Left colon (tissue), 2 donors: ENCODE results near the gene MCC. TPM values are rescaled to one million over a fixed set of nuclear protein-coding genes. Genes with fewer than 3 reads are reported as not detected.

Source experiments
- ATAC-seq: fragments of 200-7000 bp; cut with Tn5 transposase; one replicate; pipeline ENCODE4 v1.9.1; 2020; ENCODE audit warnings: mild to moderate bottlenecking, moderate library complexity
- DNase-seq, 2 donors: peaks; one replicate each; pipeline ENCODE4 v3.0.0-alpha.2; 2020
- intact Hi-C, 2 donors: fragments of 100-400 bp; cut with DNase I in 1 of 2; cut with micrococcal nuclease in 1 of 2; formaldehyde crosslinking; loops; one replicate each; pipeline versions ENCODE4 v1.11.2 to v1.14.0; 2022; cut with DNase I, micrococcal nuclease
- total RNA-seq, 2 donors: library from RNA; stranded (reverse); fragmentation: NEBNext Ultra II Directional; extraction: Animal tissue kit (Norgen Biotek cat#: 25700); gene quantifications; one replicate each; pipeline ENCODE4 v1.2.1, GENCODE V29; 2021
- donor health status: DM: no; HTN: no; CAD: no.
- donor health status: DM: yes; HTN: yes; CAD: no.

MCC gene
- total RNA-seq, 2 donors from 2014 or later, result 1.9 to 4.3 TPM

DNA sequence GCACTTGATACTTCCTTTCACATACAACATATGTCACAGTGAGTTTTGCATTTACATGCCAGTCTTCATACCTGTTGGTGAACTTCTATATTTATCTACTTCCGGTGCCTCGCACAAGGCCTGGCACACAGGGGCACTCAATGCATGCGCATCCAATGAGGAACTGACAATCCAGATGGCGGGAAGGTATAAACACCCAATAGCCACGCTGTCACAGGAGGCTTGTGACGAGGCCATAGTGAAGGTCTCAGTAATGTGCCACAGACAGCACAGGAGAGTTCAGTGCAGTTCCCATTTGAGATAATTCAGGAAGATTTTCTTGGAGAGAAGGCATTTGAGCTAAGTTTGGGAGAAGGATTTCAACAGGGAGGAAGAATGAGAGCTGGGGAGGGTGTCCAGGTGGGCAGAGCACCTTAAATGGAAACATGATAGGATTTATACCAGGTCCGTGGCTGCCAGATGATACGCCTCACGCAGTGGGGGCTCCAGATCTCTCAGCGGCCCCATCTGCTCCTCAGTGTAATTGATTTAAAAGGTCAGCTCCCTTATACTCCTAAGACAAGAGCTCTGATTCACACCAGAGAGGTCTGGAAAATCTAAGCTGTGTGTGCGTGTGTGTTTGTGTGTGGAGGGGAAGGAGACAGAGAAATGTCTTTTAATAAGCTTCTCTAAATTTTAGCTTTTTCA is 305.5 kb downstream of the MCC start:
- intact Hi-C loops, result no loop called here
- no peak for ATAC-seq
- no peak for DNase-seq

DNA sequence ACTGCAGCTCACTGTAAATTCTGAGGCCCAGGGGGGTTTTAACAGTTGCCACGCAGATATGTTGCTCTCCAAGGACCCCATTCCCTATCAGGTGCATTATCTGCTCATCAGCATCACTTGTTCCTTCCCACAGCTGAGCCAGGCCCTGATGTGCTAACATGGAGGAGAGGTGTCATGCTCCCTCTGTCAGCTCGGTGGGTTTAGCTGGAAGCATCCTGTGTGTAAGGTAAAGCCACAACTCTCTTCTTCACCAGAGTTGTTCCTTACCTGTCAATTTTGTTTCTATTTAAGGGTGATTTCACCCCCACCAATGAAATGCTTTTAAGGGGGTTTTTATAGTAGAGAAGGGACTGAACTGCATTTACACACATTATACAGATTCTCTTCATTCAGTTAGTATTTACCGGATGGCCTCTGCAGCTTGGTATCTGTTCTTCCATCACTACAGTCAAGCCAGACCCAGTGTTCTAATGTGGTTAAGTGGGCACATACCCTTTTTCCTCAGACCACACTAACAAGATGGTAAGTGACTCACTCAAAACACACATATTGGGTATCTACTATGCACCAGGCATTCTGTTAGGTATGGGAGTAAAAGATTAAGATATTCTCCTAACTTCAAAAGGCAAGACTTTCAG is 306.3 kb downstream of the MCC start:
- DNase-seq, result no peak
- intact Hi-C loops, result no loop called here
- ATAC-seq, result no peak

DNA sequence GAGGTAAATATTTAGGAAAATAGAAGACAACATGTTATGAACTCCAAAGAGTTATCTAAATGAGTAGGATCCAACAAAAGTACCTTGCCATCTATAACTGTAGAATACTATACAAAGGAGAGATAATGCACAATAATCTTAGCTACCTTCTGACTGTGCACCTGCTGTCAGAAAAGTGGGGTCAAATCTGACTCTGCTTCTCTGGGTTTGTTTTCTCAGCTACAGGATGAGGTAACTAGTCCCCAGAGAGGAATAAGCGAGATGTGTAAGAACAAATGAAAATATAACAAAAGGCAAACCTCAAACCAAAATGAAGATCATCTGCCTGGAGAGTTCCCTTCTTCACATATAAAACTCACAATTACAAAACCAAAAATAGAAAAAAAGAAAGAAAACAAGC is 306.8 kb downstream of the MCC start:
- DNase-seq, result no peak
- ATAC-seq, result no peak
- intact Hi-C loops, result no loop called here

DNA sequence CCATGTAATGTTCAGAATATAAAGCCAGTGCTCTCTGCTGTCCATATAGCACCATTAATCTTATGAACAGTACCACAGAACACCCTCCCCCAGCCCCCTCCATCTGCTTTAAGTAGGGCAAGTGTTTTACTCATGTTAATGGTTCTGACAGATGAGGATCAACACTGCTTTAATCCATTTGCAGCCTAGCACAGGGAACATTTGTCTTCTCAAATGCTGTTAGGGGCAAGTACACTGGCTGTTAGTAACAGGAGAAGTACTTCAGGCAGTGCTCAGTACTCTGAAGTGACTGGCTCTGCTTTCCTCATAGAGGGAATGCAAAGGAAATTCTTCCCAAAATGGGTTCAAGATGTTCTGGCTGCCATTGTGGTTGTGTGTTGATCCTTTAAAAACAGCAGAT is 309.1 kb downstream of the MCC start:
- no peak for DNase-seq
- intact Hi-C loops, result no loop called here
- ATAC-seq, result no peak

DNA sequence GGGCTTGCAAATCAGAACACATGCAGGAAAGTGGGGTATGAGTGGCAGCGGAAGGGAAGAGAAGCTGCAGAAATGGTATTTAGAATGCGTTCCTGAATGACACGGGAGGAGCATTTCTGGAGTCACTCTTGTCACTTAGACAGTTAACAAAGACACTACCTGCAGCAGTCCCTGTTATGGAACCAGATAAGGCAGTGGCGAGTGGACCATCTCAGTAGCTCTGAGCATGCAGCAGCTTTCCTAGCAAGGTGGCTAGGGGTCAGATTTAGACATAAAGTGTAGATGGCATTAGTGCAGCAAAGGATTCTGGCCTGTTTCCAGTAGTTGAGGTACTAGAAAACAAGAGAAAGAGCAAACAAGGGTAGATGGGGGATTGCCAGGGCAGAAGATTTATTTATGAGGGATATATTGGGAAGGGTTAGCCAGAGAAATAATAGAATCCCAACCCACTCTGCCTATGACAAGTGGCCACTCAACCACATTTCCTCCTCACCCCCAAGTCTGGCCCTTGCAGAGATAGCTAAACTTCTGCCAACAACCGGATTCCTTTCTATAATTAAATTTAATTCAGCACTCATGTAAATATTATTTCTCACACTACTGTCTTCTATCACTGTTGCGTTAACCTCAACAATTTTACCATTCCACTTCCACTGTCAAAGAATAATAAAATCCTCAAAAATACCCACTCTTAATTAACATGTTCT is 310.0 kb downstream of the MCC start:
- DNase-seq (no peak), ATAC-seq (no peak)
- intact Hi-C loops, result no loop called here

DNA sequence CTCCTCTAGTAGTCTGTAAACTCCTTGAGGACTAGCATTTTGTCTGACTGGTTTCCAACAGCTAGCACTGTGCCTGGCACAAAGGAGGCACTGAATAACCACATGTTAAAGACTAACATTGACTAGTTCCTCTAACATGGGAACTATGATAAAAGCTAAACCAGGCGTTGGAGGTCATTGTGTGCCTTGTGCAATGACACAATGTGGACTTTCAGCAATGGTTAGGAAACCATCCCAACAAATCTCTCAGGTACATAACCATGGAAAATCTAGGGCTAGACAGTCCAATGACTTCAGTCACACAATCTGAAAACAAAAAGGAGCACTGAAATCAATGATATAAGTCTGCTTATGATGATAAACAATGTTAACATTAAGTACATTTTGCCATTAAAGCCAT is 311.0 kb downstream of the MCC start:
- intact Hi-C loops, result no loop called here
- ATAC-seq (no peak), DNase-seq (no peak)

DNA sequence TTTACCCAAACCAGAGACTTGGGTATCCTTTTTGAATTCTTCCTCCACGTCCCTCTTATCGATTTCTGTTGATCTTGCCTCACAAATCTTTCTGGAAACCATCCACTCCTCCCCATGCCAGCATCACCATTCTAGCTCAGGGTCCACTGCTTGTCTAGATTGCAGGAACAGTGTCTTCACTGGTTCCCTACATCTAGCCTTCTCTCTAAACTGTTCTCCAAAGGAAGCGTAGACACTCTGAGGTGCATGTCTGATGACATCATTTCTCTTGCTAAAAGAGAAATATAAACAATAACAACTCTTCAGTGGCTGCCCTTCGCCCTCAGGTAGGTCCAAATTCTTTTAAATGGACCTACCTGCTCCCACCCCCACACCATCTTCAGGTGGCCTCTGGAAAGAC is 311.5 kb downstream of the MCC start:
- intact Hi-C loops, result no loop called here
- DNase-seq (no peak), ATAC-seq (no peak)

DNA sequence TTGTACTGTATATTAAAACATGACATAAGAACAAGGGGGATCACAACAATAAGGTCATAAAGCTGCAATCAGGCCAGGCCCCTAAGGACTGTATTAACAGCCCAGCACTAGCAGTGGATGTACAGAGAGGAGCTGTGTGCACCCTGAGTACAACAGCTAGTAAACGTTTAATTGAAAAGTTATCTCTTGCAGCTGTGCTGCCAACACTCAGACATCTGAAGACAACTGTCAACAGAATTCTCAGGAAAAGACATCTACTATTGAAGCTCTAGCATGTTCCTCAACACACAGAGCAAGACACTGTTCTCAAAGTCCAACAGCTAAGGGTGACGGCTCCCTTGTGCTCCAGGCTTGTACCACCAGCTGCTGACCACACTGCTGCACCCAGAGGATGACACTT is 312.1 kb downstream of the MCC start:
- no peak for DNase-seq
- no peak for ATAC-seq
- intact Hi-C loops, result no loop called here

DNA sequence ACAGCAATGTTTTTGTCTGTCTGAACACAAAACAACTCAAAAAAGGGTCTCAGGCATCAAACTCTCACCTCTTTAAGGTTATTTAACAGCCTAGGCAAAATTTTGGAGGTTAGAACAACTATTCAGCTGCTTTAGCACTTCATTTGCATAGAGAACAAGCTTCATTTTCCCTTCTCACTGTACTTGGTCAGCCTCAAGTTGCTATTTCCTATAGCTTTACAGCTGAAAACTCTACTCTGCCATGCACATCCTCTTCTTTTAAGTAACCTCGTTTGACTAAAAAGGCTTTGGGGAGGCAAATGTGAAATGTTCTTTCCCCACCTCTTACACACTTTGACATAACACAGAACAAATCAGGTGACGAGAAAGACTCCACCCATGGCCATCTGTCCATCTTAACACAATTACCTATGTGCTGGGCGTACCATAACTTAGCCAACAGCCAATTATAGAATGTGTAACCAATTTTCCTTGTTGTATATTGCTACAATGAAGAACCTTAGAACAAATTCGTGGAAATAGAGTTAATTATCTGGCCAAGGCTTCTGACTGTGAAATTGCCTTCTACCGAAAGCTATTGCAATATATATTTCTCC is 315.9 kb downstream of the MCC start:
- DNase-seq (no peak), ATAC-seq (no peak)
- intact Hi-C loops, result no loop called here

DNA sequence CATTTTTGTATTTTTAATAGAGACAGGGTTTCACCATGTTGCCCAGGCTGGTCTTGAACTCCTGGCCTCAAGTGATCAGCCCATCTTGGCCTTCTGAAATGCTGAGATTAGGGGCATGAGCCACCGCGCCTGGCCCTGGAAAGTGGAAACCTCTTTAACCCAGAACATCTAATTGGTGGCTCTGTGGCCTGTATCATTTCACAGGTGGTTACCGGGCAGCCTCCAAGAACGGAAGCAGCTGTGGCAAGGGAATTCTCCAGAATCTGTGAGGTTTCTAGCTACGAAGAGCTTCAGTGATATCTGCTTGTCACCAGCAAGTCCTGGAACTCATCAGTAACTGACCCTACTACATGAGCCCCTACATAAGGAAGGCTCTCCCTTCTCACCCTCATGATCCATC is 316.7 kb downstream of the MCC start:
- DNase-seq (no peak), ATAC-seq (no peak)
- intact Hi-C loops, result no loop called here

DNA sequence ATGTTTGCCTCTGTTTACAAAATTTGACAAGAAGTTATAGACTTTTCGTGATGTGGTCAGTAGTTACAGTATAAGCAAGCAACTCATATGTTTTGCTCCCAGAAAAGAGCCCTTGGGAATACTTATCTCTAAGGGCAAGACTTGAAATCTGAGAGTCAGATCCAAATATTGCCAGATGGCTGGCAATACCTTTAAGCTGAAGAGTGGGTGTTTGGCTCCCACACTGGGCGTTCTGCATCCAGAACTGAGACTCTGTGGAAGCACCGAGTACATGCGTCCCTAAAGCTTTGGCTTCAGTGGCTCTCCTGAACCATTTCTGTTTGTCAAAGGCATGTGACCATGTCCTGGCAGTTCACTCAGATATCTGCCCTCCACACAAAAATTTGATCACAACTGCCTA is 317.5 kb downstream of the MCC start:
- DNase-seq, result no peak
- intact Hi-C loops, result no loop called here
- ATAC-seq, result no peak

DNA sequence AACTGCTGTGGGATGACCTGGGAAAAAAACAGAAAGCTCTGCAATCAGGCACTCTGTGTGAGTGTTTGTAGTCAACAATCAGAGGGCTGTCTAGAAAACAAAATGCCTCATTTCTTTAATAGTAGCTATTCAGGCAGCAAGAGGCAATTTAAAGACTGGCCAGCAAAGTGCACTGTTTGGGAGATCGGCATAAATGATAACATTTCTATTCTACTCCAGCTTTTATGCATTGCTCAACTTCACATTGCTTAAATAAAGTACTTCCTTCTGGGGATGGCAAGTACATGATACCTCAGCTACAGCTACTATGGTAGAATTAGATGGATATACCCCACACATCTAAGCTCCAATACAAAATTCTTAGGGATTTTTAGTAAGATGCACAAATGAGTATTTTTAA is 318.5 kb downstream of the MCC start:
- no peak for DNase-seq
- no peak for ATAC-seq
- intact Hi-C loops, result no loop called here

DNA sequence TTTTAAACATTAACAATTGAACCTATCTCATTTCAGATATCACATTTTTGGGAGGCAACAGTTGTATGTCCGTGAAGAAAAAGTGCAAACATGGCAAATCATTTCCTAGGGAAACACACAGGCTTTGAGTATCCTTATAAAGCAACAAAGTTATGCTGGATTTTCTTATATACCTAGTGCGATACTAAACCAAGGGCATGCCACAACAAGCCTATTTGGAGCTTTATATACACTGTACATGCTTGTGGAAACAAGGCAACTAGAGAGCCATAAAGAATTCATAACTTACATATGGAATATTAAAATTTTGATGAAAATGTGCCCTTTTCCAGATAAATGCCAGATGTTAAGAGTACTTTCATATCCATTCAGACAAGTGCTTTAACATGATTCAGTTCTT is 320.3 kb downstream of the MCC start:
- ATAC-seq, result no peak

DNA sequence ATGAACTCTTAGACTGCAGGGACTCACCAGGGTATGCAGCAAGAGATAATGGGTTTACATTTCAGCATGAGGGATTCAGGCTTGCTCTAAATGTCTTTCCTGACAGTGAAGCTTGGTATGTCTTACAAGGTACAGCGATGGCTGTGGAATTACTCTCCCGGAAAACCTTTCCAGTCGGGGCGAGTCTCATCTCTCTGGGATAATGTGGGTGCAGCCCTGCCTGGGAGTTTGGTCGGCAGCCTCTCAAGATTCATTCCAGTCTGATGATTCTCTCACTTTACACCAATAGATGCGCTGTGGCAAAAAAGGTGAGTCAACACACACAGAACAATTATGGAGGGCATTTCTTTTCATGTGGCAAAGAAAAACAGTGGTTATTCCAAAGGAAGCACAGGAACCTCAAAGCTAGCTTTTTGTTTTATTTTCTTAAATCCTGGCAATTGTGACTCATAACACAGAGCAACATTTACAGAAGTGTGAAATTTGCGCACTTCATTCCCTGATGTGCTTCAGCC is 321.3 kb downstream of the MCC start:
- intact Hi-C loops, result no loop called here
- ATAC-seq (no peak), DNase-seq (no peak)

More for the DNA sequence above, 320.3 kb downstream of the MCC start:
- intact Hi-C loops, result no loop called here
- no peak for DNase-seq

DNA sequence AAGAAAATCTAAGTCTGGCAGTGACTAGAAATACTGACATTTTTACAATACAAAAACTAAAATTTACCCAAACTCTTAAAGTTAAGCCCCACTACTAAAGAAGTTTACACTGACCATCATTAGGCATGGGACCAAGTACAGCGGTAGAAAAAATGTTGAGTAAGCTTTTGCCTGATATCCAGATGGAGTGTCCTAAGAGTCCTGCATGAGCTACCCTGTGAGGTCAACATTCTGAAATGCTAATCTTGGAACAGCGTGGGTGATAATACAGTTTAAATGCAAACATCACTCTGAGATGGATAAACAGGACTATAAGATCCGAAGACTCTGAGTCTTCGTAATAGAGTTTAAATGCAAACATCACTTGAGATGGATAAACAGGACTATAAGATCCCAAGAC is 322.0 kb downstream of the MCC start:
- ATAC-seq, result no peak
- intact Hi-C loops, result no loop called here
- no peak for DNase-seq

DNA sequence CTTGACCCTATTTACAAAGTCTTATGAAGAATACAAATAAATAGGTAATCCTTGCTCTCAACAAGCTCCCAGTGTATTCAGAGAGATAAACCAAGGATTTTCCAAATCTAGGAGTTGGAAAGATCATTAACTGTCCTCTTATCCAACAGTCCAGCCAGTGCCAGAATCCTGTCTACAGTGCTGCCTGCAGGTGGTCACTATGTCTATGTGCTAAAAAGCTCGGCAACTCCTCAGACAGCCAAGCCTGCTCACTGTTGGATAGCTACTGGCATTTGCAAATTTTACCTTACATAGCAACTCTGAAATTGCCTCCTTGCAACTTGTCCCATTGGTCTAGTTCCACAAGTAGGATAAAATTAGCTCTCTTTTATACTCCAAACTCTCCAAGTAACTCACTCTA is 324.2 kb downstream of the MCC start:
- DNase-seq (no peak), ATAC-seq (no peak)
- intact Hi-C loops, result no loop called here

DNA sequence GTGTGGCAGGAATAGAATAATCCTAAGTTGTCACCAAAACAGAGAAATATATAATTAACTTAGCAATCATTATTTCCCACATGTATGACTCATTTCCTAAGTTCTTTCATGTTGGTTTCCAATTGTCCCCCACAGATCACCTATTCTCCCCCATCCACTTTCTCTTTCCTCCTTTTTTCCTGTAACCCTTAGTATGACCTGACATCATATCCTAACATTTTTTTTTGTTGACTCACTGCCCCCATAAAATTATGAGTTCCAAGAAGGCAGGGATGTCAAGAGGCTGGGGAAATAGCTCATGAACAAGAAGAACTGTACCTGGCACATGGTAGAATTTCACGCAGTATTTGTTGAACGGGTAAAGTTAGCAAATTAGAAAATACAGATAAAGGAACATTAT is 324.9 kb downstream of the MCC start:
- ATAC-seq (no peak), DNase-seq (no peak)
- intact Hi-C loops, result no loop called here

DNA sequence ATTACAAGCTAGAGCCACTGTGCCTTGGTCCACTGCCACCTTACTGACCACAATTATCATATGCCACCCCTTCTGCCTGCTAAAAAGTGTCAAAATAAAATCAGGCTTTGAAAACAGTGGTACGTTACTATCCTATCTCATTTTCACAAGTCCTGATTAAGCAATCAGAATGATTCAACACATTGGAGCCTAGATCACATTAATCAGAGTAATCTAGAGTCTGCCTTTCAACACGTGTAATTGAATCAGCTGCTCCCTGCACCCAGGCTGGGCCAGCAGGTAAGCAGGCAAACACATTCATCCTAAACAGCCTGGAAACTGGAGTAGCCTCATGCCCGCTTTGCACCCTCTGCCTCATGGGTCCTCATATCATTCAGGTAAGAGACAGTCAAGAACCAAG is 325.5 kb downstream of the MCC start:
- DNase-seq, result no peak
- intact Hi-C loops, result no loop called here
- no peak for ATAC-seq

DNA sequence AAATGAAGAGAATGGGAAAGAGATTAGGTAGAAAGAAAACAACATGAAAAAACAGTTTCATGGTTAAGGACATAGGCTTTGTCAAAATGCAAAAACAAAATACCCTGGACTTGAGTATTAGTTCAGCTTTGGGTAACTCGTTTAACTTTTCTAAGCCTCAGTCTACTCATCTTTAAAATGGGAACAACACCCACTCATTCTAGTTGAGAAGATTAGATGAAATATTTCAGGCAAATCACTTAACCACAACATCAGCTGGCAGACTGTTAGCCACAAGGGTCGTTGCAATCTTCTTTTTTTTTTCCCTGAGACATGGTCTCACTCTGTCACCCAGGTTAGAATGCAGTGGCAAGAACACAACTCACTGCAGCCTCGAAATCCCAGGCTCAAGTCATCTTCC is 326.0 kb downstream of the MCC start:
- intact Hi-C loops, result no loop called here
- DNase-seq (no peak), ATAC-seq (no peak)

DNA sequence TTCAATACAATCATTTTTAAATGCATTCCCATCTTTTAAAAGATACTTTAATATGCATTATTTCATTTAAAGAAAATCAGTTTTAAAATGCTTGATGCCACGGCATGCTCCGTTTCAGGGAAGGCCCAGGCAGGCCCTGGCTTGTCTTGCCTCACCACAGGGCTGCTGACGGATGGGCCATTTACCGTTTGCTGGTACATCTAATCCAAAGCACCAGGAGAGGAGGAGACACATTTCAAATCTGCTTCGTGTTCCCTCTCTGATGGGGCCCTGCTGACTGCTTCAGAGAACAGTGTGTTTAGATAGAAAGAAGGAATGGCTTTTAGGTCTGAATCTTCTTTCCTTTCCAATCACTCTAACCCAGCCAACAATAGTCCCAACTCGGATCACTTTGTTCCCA is 326.4 kb downstream of the MCC start:
- ATAC-seq (no peak), DNase-seq (no peak)
- intact Hi-C loops, result no loop called here
